A549 (cell line): Measurements from ENCODE around the gene AMZ2.

ENCODE experiments used
- CTCF ChIP-seq: fragments of >200 bp; sonication (Bioruptor Twin); formaldehyde crosslinking; IDR thresholded peaks from 3 replicates; pipeline ENCODE4 v1.5.1; 2016
- E2F6 ChIP-seq: IDR thresholded peaks from 2 replicates; pipeline ENCODE4 v1.6.1; 2012; ENCODE audit warnings: low read depth, borderline replicate concordance
- HMGXB4 ChIP-seq: fragments of 250-450 bp; sonication (Bioruptor Pico); IDR thresholded peaks from 2 replicates; pipeline ENCODE4 v1.5.0; 2021; ENCODE audit warnings: mild to moderate bottlenecking, moderate library complexity, borderline replicate concordance
- RFX5 ChIP-seq: fragments of 450-650 bp; IDR thresholded peaks from 2 replicates; pipeline ENCODE4 v1.7.1; 2014; ENCODE audit warnings: antibody characterized with exemption, mild to moderate bottlenecking, moderate library complexity
- RNF2 ChIP-seq: fragments of 200-600 bp; sonication (generic); IDR thresholded peaks from 2 replicates; pipeline ENCODE4 v1.6.1; 2016; ENCODE audit warnings: low read depth, mild to moderate bottlenecking, antibody characterized with exemption, moderate library complexity, borderline replicate concordance

DNA sequence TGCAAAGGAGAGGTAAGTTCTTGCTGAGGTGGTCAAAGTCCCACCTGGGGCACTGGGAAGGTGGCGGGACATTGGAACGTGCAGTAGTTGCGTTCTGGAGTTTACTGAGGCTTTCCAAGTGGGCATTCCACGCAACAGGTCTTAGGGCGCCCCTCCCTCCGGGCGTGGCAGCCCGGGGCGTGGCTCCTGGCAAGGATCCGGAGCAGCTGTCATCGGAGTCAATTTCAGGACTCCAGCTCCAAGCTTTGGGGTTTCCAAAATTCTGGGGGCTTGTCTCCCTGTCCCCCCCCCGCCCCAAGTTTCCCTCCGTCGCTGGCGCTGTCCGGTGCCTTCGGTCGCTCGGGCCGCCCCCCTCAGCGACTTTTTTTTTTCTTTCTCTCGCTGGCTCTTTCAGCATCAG, 43.1 kb upstream of the AMZ2 start:
- TF ChIP-seq RNF2 (no peak), HMGXB4 (CRISPR knock-in tag) (no peak), CTCF (no peak), RFX5 (no peak), E2F6 (no peak)
